ENCODE data around the gene TP73. TPM values are rescaled to one million over a fixed set of nuclear protein-coding genes. Genes with fewer than 3 reads are reported as not detected.

TP73 gene
- total RNA-seq, 1 donor from 2014 or later = not detected

DNA sequence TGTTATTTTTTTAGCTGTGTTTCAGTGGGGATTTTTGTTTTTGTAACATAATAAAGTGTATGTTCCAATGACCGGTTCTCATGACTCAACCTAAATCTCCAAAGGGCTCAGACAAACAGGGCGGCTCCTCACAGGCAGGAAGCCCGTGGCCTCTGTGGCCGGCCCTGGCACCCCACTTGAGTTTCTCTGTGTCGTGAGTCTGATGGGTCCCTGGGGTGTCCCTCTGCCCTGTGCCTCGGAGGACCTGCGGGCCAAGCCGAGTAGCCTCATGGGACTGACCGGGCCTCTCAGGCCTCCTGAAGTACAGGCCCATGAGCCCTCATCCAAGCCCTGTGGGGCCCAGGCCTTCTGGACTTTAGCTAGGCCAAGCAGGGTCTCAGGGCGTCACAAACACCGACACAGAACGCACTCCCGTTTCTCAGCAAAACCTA is 83.8 kb downstream of the TP73 start:
- Histone ChIP-seq H3K9me3 (no peaks in the 10 kb centered on the region), H3K27ac (no peak overlapping the region), H3K4me3 (no peak overlapping the region), H3K4me1 (no peaks in the 10 kb centered on the region), H3K27me3 (no peaks in the 10 kb centered on the region), H3K36me3 (peaks cover 30 to 56% of the 10 kb centered on the region in 2 donors)
- DNase-seq (ENCODE audit: low spot score in 2 of 2) = no peak
- TF ChIP-seq, protein P1, sequence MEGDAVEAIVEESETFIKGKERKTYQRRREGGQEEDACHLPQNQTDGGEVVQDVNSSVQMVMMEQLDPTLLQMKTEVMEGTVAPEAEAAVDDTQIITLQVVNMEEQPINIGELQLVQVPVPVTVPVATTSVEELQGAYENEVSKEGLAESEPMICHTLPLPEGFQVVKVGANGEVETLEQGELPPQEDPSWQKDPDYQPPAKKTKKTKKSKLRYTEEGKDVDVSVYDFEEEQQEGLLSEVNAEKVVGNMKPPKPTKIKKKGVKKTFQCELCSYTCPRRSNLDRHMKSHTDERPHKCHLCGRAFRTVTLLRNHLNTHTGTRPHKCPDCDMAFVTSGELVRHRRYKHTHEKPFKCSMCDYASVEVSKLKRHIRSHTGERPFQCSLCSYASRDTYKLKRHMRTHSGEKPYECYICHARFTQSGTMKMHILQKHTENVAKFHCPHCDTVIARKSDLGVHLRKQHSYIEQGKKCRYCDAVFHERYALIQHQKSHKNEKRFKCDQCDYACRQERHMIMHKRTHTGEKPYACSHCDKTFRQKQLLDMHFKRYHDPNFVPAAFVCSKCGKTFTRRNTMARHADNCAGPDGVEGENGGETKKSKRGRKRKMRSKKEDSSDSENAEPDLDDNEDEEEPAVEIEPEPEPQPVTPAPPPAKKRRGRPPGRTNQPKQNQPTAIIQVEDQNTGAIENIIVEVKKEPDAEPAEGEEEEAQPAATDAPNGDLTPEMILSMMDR (IDR thresholded peaks at IDR 0.05) = no peak
- intact Hi-C loops (cut with DNase I) = no loop called here

DNA sequence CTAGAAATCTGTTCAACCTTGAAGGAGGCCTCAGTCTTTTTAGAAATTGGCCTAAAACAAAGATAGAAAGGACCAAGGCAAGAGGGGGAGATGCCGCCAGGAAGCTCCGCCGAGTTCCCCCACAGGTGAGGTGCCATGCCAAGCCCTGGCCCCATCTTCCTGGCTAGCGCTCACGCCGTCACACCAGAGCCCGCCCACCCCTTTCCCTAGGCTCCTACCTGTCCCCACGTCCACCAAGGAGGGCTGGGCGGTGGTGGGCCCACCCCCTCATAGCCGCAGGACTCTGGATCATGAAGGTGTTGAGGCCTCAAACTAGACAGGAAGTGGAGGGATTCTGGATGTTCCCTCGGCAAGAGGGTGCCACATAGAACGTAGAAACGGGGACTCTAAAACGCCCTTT is 84.4 kb downstream of the TP73 start:
- no peak overlapping the region for H3K4me3 ChIP-seq
- H3K4me1 ChIP-seq = no peaks in the 10 kb centered on the region
- H3K9me3 ChIP-seq = no peaks in the 10 kb centered on the region
- H3K36me3 ChIP-seq = peaks cover 33 to 62% of the 10 kb centered on the region in 2 donors
- intact Hi-C loops (cut with DNase I) = no loop called here
- TF ChIP-seq, protein P1 (IDR thresholded peaks at IDR 0.05) = no peak
- no peaks in the 10 kb centered on the region for H3K27me3 ChIP-seq
- no peak for DNase-seq (ENCODE audit: low spot score in 2 of 2)
- H3K27ac ChIP-seq = no peak overlapping the region

DNA sequence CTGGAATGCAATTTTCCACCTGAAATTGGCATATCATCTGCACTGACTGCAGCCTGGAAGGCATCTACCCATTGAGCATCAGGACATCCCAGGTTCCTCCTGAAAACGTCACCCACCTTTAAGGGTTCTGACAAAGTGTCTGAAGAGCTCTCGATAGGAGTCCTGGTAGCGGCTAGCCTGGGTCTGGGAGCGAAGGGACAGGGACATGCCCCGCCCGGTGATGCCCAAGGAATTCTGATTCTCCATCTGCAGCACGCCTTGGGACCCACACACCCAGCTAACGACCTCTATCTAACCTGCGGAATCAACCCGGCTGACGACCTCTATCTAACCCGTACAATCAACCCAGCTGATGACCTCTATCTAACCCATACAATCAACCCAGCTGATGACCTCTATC is 86.6 kb downstream of the TP73 start:
- no peak for DNase-seq (ENCODE audit: low spot score in 2 of 2)
- no peak overlapping the region for H3K27ac ChIP-seq
- TF ChIP-seq, protein P1 (IDR thresholded peaks at IDR 0.05) = no peak
- H3K27me3 ChIP-seq = no peaks in the 10 kb centered on the region
- intact Hi-C loops (cut with DNase I) = no loop called here
- peaks cover 45 to 76% of the 10 kb centered on the region in 2 donors for H3K36me3 ChIP-seq
- H3K4me3 ChIP-seq = no peak overlapping the region
- no peaks in the 10 kb centered on the region for H3K9me3 ChIP-seq
- H3K4me1 ChIP-seq = no peaks in the 10 kb centered on the region

DNA sequence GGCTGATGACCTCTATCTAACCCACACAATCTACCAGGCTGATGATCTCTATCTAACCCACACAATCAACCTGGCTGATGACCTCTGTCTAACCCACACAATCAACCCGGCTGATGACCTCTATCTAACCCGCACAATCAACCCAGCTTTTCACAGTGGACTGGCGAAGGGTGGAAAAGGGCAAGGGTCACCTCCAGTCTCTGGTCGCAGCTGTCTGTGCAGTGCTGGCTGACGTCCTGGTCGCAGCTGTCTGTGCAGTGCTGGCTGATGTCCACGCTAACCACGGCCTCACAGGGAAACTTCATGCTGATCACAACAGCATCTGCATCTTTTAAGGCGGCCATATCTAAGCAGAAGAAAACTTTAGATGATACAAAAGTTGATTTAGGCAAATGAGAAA is 87.7 kb downstream of the TP73 start:
- intact Hi-C loops (cut with DNase I) = no loop called here
- DNase-seq (ENCODE audit: low spot score in 2 of 2) = no peak
- peaks cover 45 to 78% of the 10 kb centered on the region in 2 donors for H3K36me3 ChIP-seq

DNA sequence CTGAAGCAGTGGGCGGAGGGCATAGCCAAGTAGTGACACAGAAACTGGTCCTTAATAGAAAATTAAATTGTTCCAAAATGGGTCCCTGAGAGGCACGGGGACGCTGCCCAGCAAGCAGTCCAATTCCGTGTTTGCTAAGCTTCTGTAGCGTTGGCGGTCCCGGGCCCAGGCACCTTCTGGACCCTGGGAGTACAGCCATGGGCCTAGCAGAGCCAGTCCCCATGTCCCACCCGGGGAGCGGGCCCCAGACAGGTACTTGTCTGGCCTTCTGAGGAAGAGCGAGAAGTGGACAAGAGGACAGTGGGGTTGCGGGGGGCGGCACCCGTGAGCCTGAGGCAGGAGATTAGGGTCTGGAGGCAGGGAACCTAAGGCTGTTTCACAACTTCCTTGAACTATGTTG is 88.4 kb downstream of the TP73 start:
- Histone ChIP-seq H3K27ac (no peak overlapping the region), H3K27me3 (no peaks in the 10 kb centered on the region), H3K9me3 (no peaks in the 10 kb centered on the region), H3K4me1 (no peaks in the 10 kb centered on the region), H3K36me3 (peaks cover 45 to 70% of the 10 kb centered on the region in 2 donors), H3K4me3 (no peak overlapping the region)
- TF ChIP-seq, protein P1 (IDR thresholded peaks at IDR 0.05) = no peak
- DNase-seq (ENCODE audit: low spot score in 2 of 2) = no peak
- intact Hi-C loops (cut with DNase I) = no loop called here

More for the DNA sequence above, 87.7 kb downstream of the TP73 start:
- no peaks in the 10 kb centered on the region for H3K27me3 ChIP-seq
- TF ChIP-seq, protein P1 (IDR thresholded peaks at IDR 0.05) = no peak
- H3K27ac ChIP-seq = no peak overlapping the region
- H3K4me1 ChIP-seq = no peaks in the 10 kb centered on the region
- H3K4me3 ChIP-seq = no peak overlapping the region
- no peaks in the 10 kb centered on the region for H3K9me3 ChIP-seq

Data from ascending aorta (tissue), 2 donors.